Activated naive CD4-positive, alpha-beta T cell treated with anti-CD3 and anti-CD28 coated beads for 36 hours (primary cell): ENCODE results near the gene TENT5C. TPM values are rescaled to one million over a fixed set of nuclear protein-coding genes. Genes with fewer than 3 reads are reported as not detected.

Experiments
- CTCF ChIA-PET: fragments of 350-600 bp; sonication (Branson Sonifier 250); formaldehyde crosslinking; loops from one replicate; lab custom pipeline; 2021; ENCODE audit warnings: antibody characterized with exemption; lab: Charles Lee
- DNase-seq: peaks from one replicate; pipeline ENCODE4 v3.0.0-alpha.2; 2020
- H3K27ac Mint-ChIP-seq: one replicate; pipeline ENCODE4 v1.8.0; 2021; ENCODE audit warnings: mild to moderate bottlenecking, mixed read lengths
- H3K27me3 Mint-ChIP-seq: one replicate; pipeline ENCODE4 v1.8.0; 2021; ENCODE audit warnings: low read depth, mixed read lengths
- H3K36me3 Mint-ChIP-seq: one replicate; pipeline ENCODE4 v1.8.0; 2021; ENCODE audit warnings: low read depth, mixed read lengths
- H3K4me1 Mint-ChIP-seq: one replicate; pipeline ENCODE4 v1.8.0; 2021; ENCODE audit warnings: low read depth, mixed read lengths
- H3K4me3 Mint-ChIP-seq: one replicate; pipeline ENCODE4 v1.8.0; 2021; ENCODE audit warnings: mild to moderate bottlenecking, moderate library complexity, mixed read lengths
- H3K9me3 Mint-ChIP-seq: one replicate; pipeline ENCODE4 v1.8.0; 2021; ENCODE audit warnings: mixed read lengths
- intact Hi-C: fragments of 100-400 bp; cut with micrococcal nuclease; formaldehyde crosslinking; loops from one replicate; pipeline ENCODE4 v1.15.1; 2023
- total RNA-seq, 2 experiments: library from RNA; stranded (reverse); gene quantifications; one replicate each; pipeline ENCODE4 v1.2.3, GENCODE V29; 2021

TENT5C gene
- total RNA-seq, 2 experiments from 2014 or later = 10.7 to 11.2 TPM

GRCh38 chr1:117621316-117621715, 15.5 kb downstream of the TENT5C start:
- H3K27ac Mint-ChIP-seq = no peak overlapping the region
- intact Hi-C loops = no loop called here
- H3K4me1 Mint-ChIP-seq = peaks cover 14% of the 10 kb centered on the region
- CTCF ChIA-PET = interaction anchor here (1.0 to 2.4 kb wide), 5 partner anchors 21 to 138 kb away, joined by 3 to 7 read pairs (median 3); no protein-coding TSS in a partner anchor
- no peaks in the 10 kb centered on the region for H3K27me3 Mint-ChIP-seq
- no peak overlapping the region for H3K4me3 Mint-ChIP-seq
- peaks cover 23% of the 10 kb centered on the region for H3K36me3 Mint-ChIP-seq
- H3K9me3 Mint-ChIP-seq = no peaks in the 10 kb centered on the region
- DNase-seq = no peak

- peaks cover 13% of the 10 kb centered on the region for H3K4me1 Mint-ChIP-seq
- intact Hi-C loops = no loop called here
- no peak overlapping the region for H3K4me3 Mint-ChIP-seq
- H3K36me3 Mint-ChIP-seq = peaks cover 23% of the 10 kb centered on the region
- no peaks in the 10 kb centered on the region for H3K9me3 Mint-ChIP-seq
- DNase-seq = no peak
- H3K27me3 Mint-ChIP-seq = no peaks in the 10 kb centered on the region
- CTCF ChIA-PET = interaction anchor here (0.6 to 2.4 kb wide), 3 partner anchors 54 to 116 kb away, joined by 3 to 7 read pairs (median 3); no protein-coding TSS in a partner anchor
- H3K27ac Mint-ChIP-seq = no peak overlapping the region
Observed at GRCh38 chr1:117622726-117623125, 16.9 kb downstream of the TENT5C start.

GRCh38 chr1:117623141-117623540, 17.3 kb downstream of the TENT5C start:
- no peak overlapping the region for H3K4me3 Mint-ChIP-seq
- no peak for DNase-seq
- no peak overlapping the region for H3K27ac Mint-ChIP-seq
- H3K27me3 Mint-ChIP-seq = no peaks in the 10 kb centered on the region
- peaks cover 23% of the 10 kb centered on the region for H3K36me3 Mint-ChIP-seq
- CTCF ChIA-PET = interaction anchor here (0.6 kb wide), 2 partner anchors 53 to 116 kb away, joined by 3 read pairs; no protein-coding TSS in a partner anchor
- H3K9me3 Mint-ChIP-seq = no peaks in the 10 kb centered on the region
- H3K4me1 Mint-ChIP-seq = peaks cover 10% of the 10 kb centered on the region
- intact Hi-C loops = no loop called here

- H3K27ac Mint-ChIP-seq = no peak overlapping the region
- H3K27me3 Mint-ChIP-seq = no peaks in the 10 kb centered on the region
- peaks cover 6% of the 10 kb centered on the region for H3K4me1 Mint-ChIP-seq
- H3K4me3 Mint-ChIP-seq = no peak overlapping the region
- peaks cover 23% of the 10 kb centered on the region for H3K36me3 Mint-ChIP-seq
- intact Hi-C loops = no loop called here
- H3K9me3 Mint-ChIP-seq = no peaks in the 10 kb centered on the region
- DNase-seq = no peak
- CTCF ChIA-PET = no interaction called here
Observed at GRCh38 chr1:117623698-117624097, 17.9 kb downstream of the TENT5C start.

- H3K4me3 Mint-ChIP-seq = no peak overlapping the region
- peaks cover 19% of the 10 kb centered on the region for H3K36me3 Mint-ChIP-seq
- no peak for DNase-seq
- intact Hi-C loops = no loop called here
- CTCF ChIA-PET = interaction anchor here (0.8 to 1.3 kb wide), 2 partner anchors 93 to 131 kb away, joined by 3 to 6 read pairs; no protein-coding TSS in a partner anchor
- peaks cover 6% of the 10 kb centered on the region for H3K4me1 Mint-ChIP-seq
- H3K27ac Mint-ChIP-seq = no peak overlapping the region
- no peaks in the 10 kb centered on the region for H3K9me3 Mint-ChIP-seq
- no peaks in the 10 kb centered on the region for H3K27me3 Mint-ChIP-seq
Observed at GRCh38 chr1:117627546-117628130, 21.8 kb downstream of the TENT5C start.

GRCh38 chr1:117628343-117628742, 22.5 kb downstream of the TENT5C start:
- CTCF ChIA-PET = interaction anchor here (0.8 to 1.3 kb wide), 2 partner anchors 93 to 131 kb away, joined by 3 to 6 read pairs; no protein-coding TSS in a partner anchor
- Mint-ChIP-seq H3K4me3 (no peak overlapping the region), H3K27me3 (no peaks in the 10 kb centered on the region), H3K9me3 (no peaks in the 10 kb centered on the region), H3K36me3 (peaks cover 12% of the 10 kb centered on the region), H3K4me1 (peaks cover 8% of the 10 kb centered on the region), H3K27ac (no peak overlapping the region)
- intact Hi-C loops = no loop called here
- DNase-seq = no peak

- no peak overlapping the region for H3K4me3 Mint-ChIP-seq
- peaks cover 8% of the 10 kb centered on the region for H3K4me1 Mint-ChIP-seq
- DNase-seq = no peak
- no peaks in the 10 kb centered on the region for H3K27me3 Mint-ChIP-seq
- H3K9me3 Mint-ChIP-seq = no peaks in the 10 kb centered on the region
- H3K36me3 Mint-ChIP-seq = no peaks in the 10 kb centered on the region
- no peak overlapping the region for H3K27ac Mint-ChIP-seq
- CTCF ChIA-PET = interaction anchor here (2.0 kb wide), 1 partner anchor 124 kb away, joined by 4 read pairs; no protein-coding TSS in a partner anchor
- intact Hi-C loops = no loop called here
Observed at GRCh38 chr1:117629625-117630422, 24.0 kb downstream of the TENT5C start.

GRCh38 chr1:117630423-117630998, 24.7 kb downstream of the TENT5C start:
- Mint-ChIP-seq H3K36me3 (no peaks in the 10 kb centered on the region), H3K27me3 (no peaks in the 10 kb centered on the region), H3K4me1 (peaks cover 8% of the 10 kb centered on the region), H3K4me3 (no peak overlapping the region), H3K27ac (no peak overlapping the region), H3K9me3 (no peaks in the 10 kb centered on the region)
- CTCF ChIA-PET = interaction anchor here (2.0 kb wide), 1 partner anchor 124 kb away, joined by 4 read pairs; no protein-coding TSS in a partner anchor
- intact Hi-C loops = no loop called here
- DNase-seq = no peak

GRCh38 chr1:117631359-117632160, 25.7 kb downstream of the TENT5C start:
- DNase-seq = no peak
- CTCF ChIA-PET = interaction anchor here (2.0 kb wide), 1 partner anchor 123 kb away, joined by 4 read pairs; no protein-coding TSS in a partner anchor
- intact Hi-C loops = loop anchor here (1.0 to 2.0 kb wide), 2 partner anchors 11 to 13 kb away; no protein-coding TSS in a partner anchor
- Mint-ChIP-seq H3K9me3 (no peaks in the 10 kb centered on the region), H3K36me3 (no peaks in the 10 kb centered on the region), H3K27ac (no peak overlapping the region), H3K4me3 (no peak overlapping the region), H3K4me1 (peaks cover 11% of the 10 kb centered on the region), H3K27me3 (peaks cover 5% of the 10 kb centered on the region)

GRCh38 chr1:117632269-117633067, 26.6 kb downstream of the TENT5C start:
- no peaks in the 10 kb centered on the region for H3K9me3 Mint-ChIP-seq
- H3K36me3 Mint-ChIP-seq = no peaks in the 10 kb centered on the region
- H3K27ac Mint-ChIP-seq = no peak overlapping the region
- no peak for DNase-seq
- intact Hi-C loops = loop anchor here (1.0 to 2.0 kb wide), 2 partner anchors 10 to 14 kb away; no protein-coding TSS in a partner anchor
- H3K27me3 Mint-ChIP-seq = peaks cover 10% of the 10 kb centered on the region
- CTCF ChIA-PET = no interaction called here
- H3K4me1 Mint-ChIP-seq = peaks cover 14% of the 10 kb centered on the region
- H3K4me3 Mint-ChIP-seq = no peak overlapping the region

GRCh38 chr1:117633068-117633345, 27.2 kb downstream of the TENT5C start:
- no peak overlapping the region for H3K27ac Mint-ChIP-seq
- peaks cover 14% of the 10 kb centered on the region for H3K4me1 Mint-ChIP-seq
- peaks cover 10% of the 10 kb centered on the region for H3K27me3 Mint-ChIP-seq
- no peak overlapping the region for H3K4me3 Mint-ChIP-seq
- no peaks in the 10 kb centered on the region for H3K9me3 Mint-ChIP-seq
- no peak for DNase-seq
- intact Hi-C loops = loop anchor here (2.0 kb wide), 1 partner anchor 14 kb away; no protein-coding TSS in a partner anchor
- no peaks in the 10 kb centered on the region for H3K36me3 Mint-ChIP-seq
- CTCF ChIA-PET = interaction anchor here (0.6 kb wide), 1 partner anchor 64 kb away, joined by 3 read pairs; no protein-coding TSS in a partner anchor
